Calu3 (cell line): ENCODE measurements around the gene MMP25. TPM values are rescaled to one million over a fixed set of nuclear protein-coding genes. Genes with fewer than 3 reads are reported as not detected.

Experiments
- BruUV-seq: library from RNA; stranded (reverse); fragments of 400-500 nt; replicated peaks from 2 replicates; lab custom pipeline; 2021; lab: Mats Ljungman, UMichigan
- CTCF ChIA-PET: fragments of 300-600 bp; sonication (Branson Sonifier 250); formaldehyde crosslinking; loops from one replicate; lab custom pipeline; 2022; ENCODE audit warnings: antibody characterized with exemption; lab: Charles Lee
- DNase-seq: peaks from one replicate; pipeline ENCODE4 v3.0.0; 2022
- H3K27ac Mint-ChIP-seq: one replicate; pipeline ENCODE4 v1.8.0; 2022; ENCODE audit warnings: mixed read lengths; ENCODE audit not compliant: unreplicated experiment
- H3K27me3 Mint-ChIP-seq: one replicate; pipeline ENCODE4 v1.8.0; 2022; ENCODE audit warnings: mixed read lengths; ENCODE audit not compliant: unreplicated experiment
- H3K36me3 Mint-ChIP-seq: one replicate; pipeline ENCODE4 v1.8.0; 2022; ENCODE audit warnings: mild to moderate bottlenecking, moderate library complexity, mixed read lengths; ENCODE audit not compliant: insufficient read depth, unreplicated experiment
- H3K4me1 Mint-ChIP-seq: one replicate; pipeline ENCODE4 v1.8.0; 2022; ENCODE audit warnings: mild to moderate bottlenecking, low read depth, mixed read lengths; ENCODE audit not compliant: unreplicated experiment
- H3K4me3 Mint-ChIP-seq: one replicate; pipeline ENCODE4 v1.8.0; 2022; ENCODE audit warnings: mild to moderate bottlenecking, low read depth, moderate library complexity, mixed read lengths; ENCODE audit not compliant: unreplicated experiment
- H3K9me3 Mint-ChIP-seq: one replicate; pipeline ENCODE4 v1.8.0; 2022; ENCODE audit warnings: low read depth, mixed read lengths; ENCODE audit not compliant: unreplicated experiment
- CTCF ChIP-seq: fragments of 200-600 bp; IDR thresholded peaks from one replicate; pipeline ENCODE4 v1.8.0; 2022; ENCODE audit warnings: antibody characterized with exemption; ENCODE audit not compliant: unreplicated experiment
- intact Hi-C: fragments of 100-400 bp; cut with micrococcal nuclease; formaldehyde crosslinking; loops from one replicate; pipeline ENCODE4 v1.10.0; 2022; ENCODE audit not compliant: unreplicated experiment
- total RNA-seq: library from RNA; stranded (reverse); gene quantifications from 2 replicates; pipeline ENCODE4 v1.2.3, GENCODE V29; 2022

Gene MMP25
- total RNA-seq, 1 experiment from 2014 or later: 0.31 TPM

- Mint-ChIP-seq H3K4me3 (peak overlapping the region; percentile 96), H3K4me1 (peaks cover 16% of the 10 kb centered on the region), H3K36me3 (peaks cover 16% of the 10 kb centered on the region), H3K9me3 (peaks cover 2% of the 10 kb centered on the region), H3K27me3 (no peaks in the 10 kb centered on the region), H3K27ac (no peak overlapping the region)
- no TSS peak for BruUV-seq
- CTCF ChIA-PET: interaction anchor here (0.6 to 2.2 kb wide), 2 partner anchors 46 to 105 kb away, joined by 4 to 6 read pairs; no protein-coding TSS in a partner anchor
- no peak for TF ChIP-seq CTCF
- no peak for DNase-seq
- intact Hi-C loops: no loop called here
Observed at GRCh38 chr16:3060339-3061127, 14.2 kb downstream of the MMP25 start.

DNA sequence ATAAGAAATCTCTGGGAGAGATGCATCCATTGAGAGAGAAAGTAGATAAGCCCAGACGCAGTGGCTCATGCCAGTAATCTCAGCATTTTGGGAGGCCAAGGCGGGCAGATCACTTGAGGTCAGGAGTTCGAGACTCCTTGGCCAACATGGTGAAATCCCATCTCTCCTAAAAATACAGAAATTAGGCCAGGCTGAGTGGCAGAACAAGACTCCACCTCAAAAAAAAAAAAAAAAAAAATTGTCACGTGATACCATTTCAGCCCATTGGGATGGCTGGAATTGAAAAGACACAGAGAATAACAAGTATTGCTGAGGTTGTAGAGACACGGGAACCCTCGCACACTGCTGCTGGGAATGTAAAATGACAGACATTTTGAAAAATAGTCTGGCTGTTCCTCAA is 16.2 kb downstream of the MMP25 start:
- BruUV-seq: no TSS peak
- H3K27me3 Mint-ChIP-seq: no peaks in the 10 kb centered on the region

GRCh38 chr16:3063625-3064386 is 17.4 kb downstream of the MMP25 start:
- Mint-ChIP-seq H3K27me3 (no peaks in the 10 kb centered on the region), H3K9me3 (peaks cover 2% of the 10 kb centered on the region), H3K27ac (no peak overlapping the region), H3K4me3 (no peak overlapping the region), H3K4me1 (peaks cover 22% of the 10 kb centered on the region), H3K36me3 (peaks cover 20% of the 10 kb centered on the region)
- CTCF ChIA-PET: interaction anchor here (0.7 to 1.1 kb wide), 2 partner anchors 43 to 66 kb away, joined by 3 read pairs; no protein-coding TSS in a partner anchor
- TF ChIP-seq CTCF: no peak
- no peak for DNase-seq
- intact Hi-C loops: loop anchor here (2.0 kb wide), 1 partner anchor 43 kb away; no protein-coding TSS in a partner anchor
- BruUV-seq: no TSS peak

More for the DNA sequence above, 16.2 kb downstream of the MMP25 start:
- intact Hi-C loops: no loop called here
- Mint-ChIP-seq H3K27ac (no peak overlapping the region), H3K36me3 (peaks cover 27% of the 10 kb centered on the region), H3K4me3 (no peak overlapping the region), H3K4me1 (peaks cover 22% of the 10 kb centered on the region), H3K9me3 (peaks cover 2% of the 10 kb centered on the region)
- TF ChIP-seq CTCF: no peak
- CTCF ChIA-PET: interaction anchor here (0.6 to 1.2 kb wide), 2 partner anchors 43 to 69 kb away, joined by 3 to 7 read pairs; no protein-coding TSS in a partner anchor
- no peak for DNase-seq

DNA sequence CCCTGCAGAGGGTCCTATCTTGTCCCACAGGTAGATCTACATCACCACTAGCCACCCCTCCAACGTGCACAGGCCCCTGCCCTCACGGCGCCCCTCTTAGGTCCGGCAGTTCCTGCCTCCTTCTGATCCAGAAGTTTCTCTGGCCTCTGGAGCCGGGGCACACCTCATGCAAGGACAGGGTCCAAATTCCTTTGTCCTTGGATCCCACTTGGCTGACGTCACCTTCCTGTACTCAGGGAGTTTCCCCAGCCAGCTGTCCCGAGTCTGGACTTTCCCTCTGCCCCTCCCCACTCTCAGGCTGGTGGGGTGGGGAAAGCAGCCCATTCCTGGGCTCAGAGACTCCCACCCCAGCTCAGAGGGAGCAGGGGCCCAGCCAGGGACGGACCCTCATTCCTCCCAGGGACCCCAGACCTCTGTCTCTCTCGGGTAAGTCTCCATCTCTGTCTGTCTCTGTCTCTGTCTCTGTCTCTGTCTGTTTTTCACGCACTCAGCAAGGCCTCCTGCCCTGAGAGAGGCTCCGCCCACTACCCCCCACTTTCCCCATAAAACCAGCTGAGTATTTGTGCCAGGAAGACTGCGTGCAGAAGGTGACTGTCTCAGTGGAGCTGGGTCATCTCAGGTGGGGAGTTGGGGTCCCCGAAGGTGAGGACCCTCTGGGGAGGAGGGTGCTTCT is 18.8 kb downstream of the MMP25 start, which contains the start of gene IL32:
TSS of gene IL32 (plus strand) at position 572 of the 673 bp plus-strand sequence. CDS start 172 bp downstream, outside the sequence.
- CTCF ChIA-PET: interaction anchor here (1.0 to 1.3 kb wide), 3 partner anchors 10 to 34 kb away, joined by 4 read pairs; no protein-coding TSS in a partner anchor
- Mint-ChIP-seq H3K27me3 (no peaks in the 10 kb centered on the region), H3K36me3 (peaks cover 16% of the 10 kb centered on the region), H3K4me3 (peak within 1 kb of the TSS; percentile 72), H3K4me1 (peaks cover 22% of the 10 kb centered on the region), H3K9me3 (peaks cover 2% of the 10 kb centered on the region), H3K27ac (peak within 1 kb of the TSS; percentile 77)
- intact Hi-C loops: loop anchor here (2.0 kb wide), 1 partner anchor 42 kb away; no protein-coding TSS in a partner anchor
- peak; percentile 80 for DNase-seq
- BruUV-seq: no TSS peak
- TF ChIP-seq CTCF: no peak
